Adipocyte (in vitro differentiated cells): Measurements from ENCODE around the gene PHF19.
A peak's percentile ranks its signal among the peaks of the same experiment; 100 is the strongest.

Experiments used
- DNase-seq: peaks from one replicate; pipeline ENCODE4 v3.0.0-alpha.2; 2015; ENCODE audit warnings: low read depth
- H3K27me3 ChIP-seq: replicated peaks from 2 replicates; pipeline ENCODE4 v1.7.0; 2013; ENCODE audit warnings: mild to moderate bottlenecking, low read length, moderate library complexity; ENCODE audit not compliant: control insufficient read depth, insufficient read depth
- H3K36me3 ChIP-seq: 2 replicates; pipeline ENCODE4 v1.7.0; 2013; ENCODE audit warnings: low read length, mild to moderate bottlenecking, moderate library complexity; ENCODE audit not compliant: control insufficient read depth, insufficient read depth, severe bottlenecking
- H3K4me1 ChIP-seq: 2 replicates; pipeline ENCODE4 v1.7.0; 2013; ENCODE audit warnings: mild to moderate bottlenecking, low read length, moderate library complexity; ENCODE audit not compliant: control insufficient read depth, insufficient read depth
- H3K4me3 ChIP-seq: 2 replicates; pipeline ENCODE4 v1.7.0; 2013; ENCODE audit warnings: mild to moderate bottlenecking, low read length, moderate library complexity
- H3K9ac ChIP-seq: 2 replicates; pipeline ENCODE4 v1.7.0; 2013; ENCODE audit warnings: mild to moderate bottlenecking, low read length, moderate library complexity
- H3K9me3 ChIP-seq: 2 replicates; pipeline ENCODE4 v1.7.0; 2013; ENCODE audit warnings: mild to moderate bottlenecking, low read length, moderate library complexity; ENCODE audit not compliant: control insufficient read depth

The PHF19 gene

DNA sequence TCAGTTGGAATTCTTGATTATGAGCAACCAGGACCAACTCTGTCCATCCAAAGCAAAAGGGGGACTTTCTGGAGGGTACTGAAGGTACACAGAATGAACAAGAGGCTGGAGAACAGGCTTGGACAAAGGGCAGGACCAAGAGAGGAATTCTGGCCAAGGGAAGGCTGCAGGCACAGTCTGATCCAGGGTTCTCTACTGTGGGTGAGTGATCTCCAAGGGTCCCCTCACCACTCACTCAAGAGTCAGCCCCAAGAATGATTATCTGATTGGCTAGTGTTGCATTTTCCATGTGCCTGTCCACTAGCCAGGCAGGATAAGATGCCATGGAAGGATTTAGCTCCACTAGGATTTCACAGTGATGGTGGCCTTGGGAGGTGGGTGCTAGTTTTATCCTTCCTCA, 11.6 kb upstream of the PHF19 start:
- no peaks in the 10 kb centered on the region for H3K27me3 ChIP-seq
- no peaks in the 10 kb centered on the region for H3K36me3 ChIP-seq
- H3K9ac ChIP-seq = no peak overlapping the region
- H3K4me1 ChIP-seq = peaks cover 19% of the 10 kb centered on the region
- DNase-seq = no peak
- H3K4me3 ChIP-seq = no peak overlapping the region
- no peaks in the 10 kb centered on the region for H3K9me3 ChIP-seq

DNA sequence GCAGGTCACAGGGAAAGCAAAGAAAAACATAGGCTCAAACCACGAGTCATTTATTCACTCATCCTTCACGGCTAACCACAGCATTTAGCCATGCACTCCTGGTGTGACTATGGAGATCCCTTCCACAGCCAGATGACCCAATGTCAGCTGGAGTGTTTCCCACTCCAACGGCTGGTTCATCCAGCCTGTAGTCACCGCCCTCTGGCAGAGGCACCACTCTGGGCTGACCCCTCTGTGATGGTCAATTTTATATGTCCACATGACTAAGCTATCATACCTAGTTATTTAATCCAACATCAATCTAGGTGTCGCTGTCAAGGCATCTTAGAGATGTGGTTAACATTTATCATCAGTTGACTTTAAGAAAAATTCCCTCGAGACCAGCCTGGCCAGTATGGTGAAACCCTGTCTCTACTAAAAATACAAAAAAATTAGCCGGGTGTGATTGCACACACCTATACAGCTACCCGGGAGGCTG, 9.5 kb upstream of the PHF19 start:
- Histone ChIP-seq H3K36me3 (no peaks in the 10 kb centered on the region), H3K9me3 (no peaks in the 10 kb centered on the region), H3K4me3 (no peak overlapping the region), H3K27me3 (no peaks in the 10 kb centered on the region), H3K9ac (no peak overlapping the region), H3K4me1 (peaks cover 19% of the 10 kb centered on the region)
- peak; percentile 36 for DNase-seq

DNA sequence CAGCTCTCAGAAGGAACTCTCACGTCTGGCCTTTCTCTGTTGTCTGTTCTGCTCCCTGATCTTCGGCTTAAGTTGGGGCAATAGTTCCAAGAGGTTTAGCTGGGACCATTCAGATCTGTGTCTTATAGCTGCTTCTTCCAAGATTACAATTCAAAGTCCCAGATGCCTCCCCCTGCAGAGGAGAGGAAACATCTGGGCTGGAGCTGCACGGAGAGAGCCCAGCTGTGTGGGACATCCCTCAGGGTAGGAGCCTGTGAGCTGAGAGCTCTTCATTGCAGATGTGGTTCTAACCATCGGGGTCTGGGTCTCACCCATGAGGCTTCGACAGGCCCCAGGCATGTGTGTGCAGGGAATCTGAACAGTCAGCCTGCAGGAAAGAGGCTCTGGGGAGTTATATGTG, 9.0 kb upstream of the PHF19 start:
- peak; percentile 12 for DNase-seq
- H3K27me3 ChIP-seq = no peaks in the 10 kb centered on the region
- no peaks in the 10 kb centered on the region for H3K9me3 ChIP-seq
- peaks cover 19% of the 10 kb centered on the region for H3K4me1 ChIP-seq
- no peak overlapping the region for H3K9ac ChIP-seq
- H3K4me3 ChIP-seq = no peak overlapping the region
- no peaks in the 10 kb centered on the region for H3K36me3 ChIP-seq

DNA sequence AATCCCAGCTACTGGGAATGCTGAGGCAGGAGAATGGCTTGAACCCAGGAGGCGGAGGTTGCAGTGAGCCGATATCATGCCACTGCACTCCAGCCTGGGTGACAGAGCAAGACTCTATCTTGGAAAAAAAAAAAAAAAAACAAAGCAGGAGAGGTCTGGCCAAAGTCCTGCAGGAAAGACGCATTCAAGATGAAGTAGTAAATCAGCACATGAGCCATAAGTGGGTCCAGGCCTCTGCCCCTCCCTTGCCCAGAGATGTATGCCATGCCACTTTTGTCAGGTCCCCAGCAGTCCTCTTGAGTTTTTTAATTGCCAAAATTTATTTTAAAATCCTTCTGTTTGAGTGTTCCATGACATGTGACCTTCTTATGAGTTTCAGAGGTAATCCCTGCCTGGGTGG, 8.5 kb upstream of the PHF19 start:
- no peak overlapping the region for H3K4me3 ChIP-seq
- H3K27me3 ChIP-seq = no peaks in the 10 kb centered on the region
- no peak overlapping the region for H3K9ac ChIP-seq
- H3K9me3 ChIP-seq = no peaks in the 10 kb centered on the region
- peaks cover 19% of the 10 kb centered on the region for H3K4me1 ChIP-seq
- H3K36me3 ChIP-seq = no peaks in the 10 kb centered on the region
- DNase-seq = no peak

DNA sequence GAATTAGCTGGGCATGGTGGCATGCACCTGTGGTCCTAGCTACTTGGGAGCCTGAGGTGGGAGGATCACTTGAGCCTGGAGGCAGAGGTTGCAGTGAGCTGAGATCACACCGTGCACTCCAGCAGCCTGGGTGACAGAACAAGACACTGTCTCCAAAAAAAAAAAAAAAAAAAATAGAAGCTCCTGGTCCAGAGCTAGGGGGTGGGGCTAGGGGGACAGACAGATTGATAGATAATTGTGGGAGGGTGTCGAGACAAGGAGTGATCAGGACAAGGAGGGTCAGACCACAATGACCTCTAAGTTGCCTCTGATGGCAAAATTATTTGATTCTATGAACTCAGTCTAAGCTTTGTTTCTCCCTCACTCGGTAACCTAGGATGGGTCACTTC, 6.6 kb upstream of the PHF19 start:
- no peak overlapping the region for H3K4me3 ChIP-seq
- DNase-seq = no peak
- H3K9me3 ChIP-seq = no peaks in the 10 kb centered on the region
- peaks cover 12% of the 10 kb centered on the region for H3K4me1 ChIP-seq
- no peak overlapping the region for H3K9ac ChIP-seq
- H3K27me3 ChIP-seq = no peaks in the 10 kb centered on the region
- no peaks in the 10 kb centered on the region for H3K36me3 ChIP-seq

DNA sequence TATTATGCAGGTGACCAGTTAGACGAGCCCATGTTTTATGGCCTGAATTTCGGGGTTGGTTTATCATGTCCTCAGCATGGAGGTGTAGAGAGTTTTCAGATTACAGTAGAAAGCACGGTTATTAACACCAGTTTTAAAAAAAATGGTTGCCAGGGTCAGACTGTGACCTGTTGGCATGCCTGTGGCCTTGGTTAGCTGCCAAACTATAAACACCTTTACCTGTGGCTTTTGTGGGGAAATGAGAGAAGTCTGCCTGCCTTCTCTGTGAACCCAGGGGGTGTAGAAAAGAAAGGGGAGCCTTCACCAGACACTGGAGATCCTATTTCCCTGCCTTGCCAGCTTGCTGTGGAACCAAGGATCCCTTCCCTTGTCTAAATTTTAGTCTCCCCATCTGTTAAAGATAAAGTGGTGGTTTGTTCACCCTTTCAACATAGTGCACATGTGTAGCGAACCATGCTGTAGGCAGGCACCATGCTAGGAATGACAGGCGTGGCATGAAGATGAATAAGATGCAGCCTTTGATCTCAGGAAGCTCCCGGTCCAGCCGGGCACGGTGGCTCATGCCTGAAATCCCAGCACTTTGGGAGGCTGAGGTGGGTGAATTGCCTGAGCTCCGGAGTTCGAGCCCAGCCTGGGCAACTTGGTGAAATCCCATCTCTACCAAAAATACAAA, 6.1 kb upstream of the PHF19 start:
- Histone ChIP-seq H3K4me3 (no peak overlapping the region), H3K9me3 (no peaks in the 10 kb centered on the region)
- DNase-seq = no peak

DNA sequence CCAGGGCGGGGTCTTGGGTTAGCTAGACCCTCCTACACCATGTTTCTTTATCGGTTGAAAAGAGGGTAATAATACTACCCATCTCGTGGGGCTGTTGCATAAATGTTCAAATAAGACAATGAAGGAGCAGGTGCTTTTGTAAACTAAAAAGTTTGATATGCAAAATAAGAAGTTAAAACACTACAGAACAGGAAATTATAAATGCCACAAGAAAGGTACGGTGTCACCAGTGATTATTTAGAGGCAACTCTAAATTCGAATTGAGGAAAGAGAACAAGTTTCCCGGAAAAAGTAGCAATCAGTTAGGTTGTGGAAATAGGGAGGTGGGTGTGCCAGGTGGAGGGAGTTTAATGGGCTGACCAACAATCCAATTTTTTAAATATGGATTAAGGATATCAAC, 2.5 kb upstream of the PHF19 start:
- Histone ChIP-seq H3K4me1 (peaks cover 4% of the 10 kb centered on the region), H3K36me3 (no peaks in the 10 kb centered on the region), H3K27me3 (no peaks in the 10 kb centered on the region), H3K9me3 (no peaks in the 10 kb centered on the region), H3K9ac (no peak overlapping the region), H3K4me3 (no peak overlapping the region)
- no peak for DNase-seq

More for the DNA sequence above, 6.1 kb upstream of the PHF19 start:
- H3K4me1 ChIP-seq = peaks cover 12% of the 10 kb centered on the region
- H3K27me3 ChIP-seq = no peaks in the 10 kb centered on the region
- H3K9ac ChIP-seq = no peak overlapping the region
- no peaks in the 10 kb centered on the region for H3K36me3 ChIP-seq

DNA sequence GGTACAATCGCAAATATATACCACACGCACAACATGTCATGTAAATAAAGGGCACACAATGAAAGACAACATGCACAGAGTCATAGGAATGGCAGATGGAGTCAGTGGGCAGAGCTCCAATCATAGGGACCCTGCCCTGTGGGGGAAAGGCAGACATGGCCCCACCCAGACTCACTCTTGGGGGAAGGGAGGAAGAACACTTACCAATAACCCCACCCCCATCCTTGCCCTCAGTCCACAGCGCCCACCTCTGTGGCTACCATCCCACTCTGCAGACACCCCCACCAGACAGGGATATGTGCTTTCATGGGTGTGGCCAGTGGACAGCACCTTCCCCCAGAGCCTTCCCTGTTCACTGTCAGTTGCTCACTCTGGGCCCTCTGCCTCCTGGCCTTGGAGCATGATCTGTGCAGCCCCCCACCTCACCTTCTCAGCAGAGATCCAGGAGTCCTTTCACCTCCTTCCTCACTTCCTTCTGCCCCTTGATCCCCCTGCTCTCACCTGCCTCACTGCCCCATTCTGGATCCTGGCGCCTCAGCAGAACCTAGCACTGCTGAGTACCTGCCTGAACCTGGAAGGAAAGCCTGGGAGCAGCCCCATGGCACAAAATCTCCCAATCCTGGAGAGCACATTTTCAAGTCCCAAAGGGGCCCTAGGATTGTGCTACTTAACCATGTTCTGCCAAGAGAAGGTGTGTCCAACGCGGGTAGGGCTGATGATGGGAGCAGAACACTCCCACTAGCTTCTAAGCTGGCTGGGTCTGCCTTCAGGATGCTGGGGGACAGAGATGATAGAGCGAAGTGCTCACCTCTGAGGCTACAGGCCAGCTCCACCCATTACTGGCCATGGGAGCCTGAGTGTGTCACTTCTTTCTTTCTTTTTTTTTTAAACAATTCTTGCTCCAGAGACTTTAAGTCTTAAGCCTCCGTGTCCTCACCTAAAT, 1.5 kb upstream of the PHF19 start:
- Histone ChIP-seq H3K4me1 (peaks cover 4% of the 10 kb centered on the region), H3K4me3 (no peak overlapping the region), H3K9me3 (no peaks in the 10 kb centered on the region), H3K36me3 (no peaks in the 10 kb centered on the region), H3K27me3 (no peaks in the 10 kb centered on the region), H3K9ac (no peak overlapping the region)
- DNase-seq = no peak

DNA sequence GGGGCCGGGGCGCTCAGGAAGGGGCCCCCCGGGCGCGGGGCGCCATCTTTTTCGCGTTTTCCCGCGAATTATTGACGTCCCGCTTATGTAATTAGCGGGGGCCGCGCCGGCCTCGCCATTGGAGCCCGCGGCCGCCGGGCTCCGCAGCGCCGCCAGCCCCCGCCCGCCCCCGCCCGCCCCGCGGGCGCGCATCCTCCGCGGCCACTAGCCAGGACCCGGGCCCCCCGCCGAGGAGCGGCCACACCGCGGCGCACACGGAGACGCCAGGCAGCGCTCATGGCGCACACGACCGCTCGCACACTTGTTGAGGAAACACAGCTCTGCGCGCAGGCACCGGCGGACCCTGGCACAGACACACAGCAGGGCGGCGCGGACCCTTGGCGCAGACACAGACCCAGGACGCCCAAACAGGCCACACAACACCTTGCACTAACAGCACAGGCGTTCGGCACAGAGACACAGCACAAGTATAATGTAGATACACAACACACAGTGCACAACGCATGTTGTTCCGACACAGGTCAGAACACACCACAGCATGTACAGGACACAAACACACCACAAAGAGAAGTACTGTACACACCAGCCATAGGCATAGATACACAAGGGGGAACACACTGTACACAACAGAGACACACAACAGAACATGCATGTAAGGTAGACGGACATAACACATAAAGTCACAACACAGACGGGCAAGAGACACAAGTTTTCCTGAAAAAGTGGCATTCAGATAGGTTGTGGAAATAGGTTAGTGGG, 467 bp upstream of the PHF19 start:
- Histone ChIP-seq H3K36me3 (no peaks in the 10 kb centered on the region), H3K27me3 (no peaks in the 10 kb centered on the region), H3K4me1 (peaks cover 4% of the 10 kb centered on the region), H3K9me3 (no peaks in the 10 kb centered on the region), H3K9ac (peak overlapping the region; percentile 68), H3K4me3 (peak overlapping the region; percentile 75)
- peak; percentile 80 for DNase-seq

DNA sequence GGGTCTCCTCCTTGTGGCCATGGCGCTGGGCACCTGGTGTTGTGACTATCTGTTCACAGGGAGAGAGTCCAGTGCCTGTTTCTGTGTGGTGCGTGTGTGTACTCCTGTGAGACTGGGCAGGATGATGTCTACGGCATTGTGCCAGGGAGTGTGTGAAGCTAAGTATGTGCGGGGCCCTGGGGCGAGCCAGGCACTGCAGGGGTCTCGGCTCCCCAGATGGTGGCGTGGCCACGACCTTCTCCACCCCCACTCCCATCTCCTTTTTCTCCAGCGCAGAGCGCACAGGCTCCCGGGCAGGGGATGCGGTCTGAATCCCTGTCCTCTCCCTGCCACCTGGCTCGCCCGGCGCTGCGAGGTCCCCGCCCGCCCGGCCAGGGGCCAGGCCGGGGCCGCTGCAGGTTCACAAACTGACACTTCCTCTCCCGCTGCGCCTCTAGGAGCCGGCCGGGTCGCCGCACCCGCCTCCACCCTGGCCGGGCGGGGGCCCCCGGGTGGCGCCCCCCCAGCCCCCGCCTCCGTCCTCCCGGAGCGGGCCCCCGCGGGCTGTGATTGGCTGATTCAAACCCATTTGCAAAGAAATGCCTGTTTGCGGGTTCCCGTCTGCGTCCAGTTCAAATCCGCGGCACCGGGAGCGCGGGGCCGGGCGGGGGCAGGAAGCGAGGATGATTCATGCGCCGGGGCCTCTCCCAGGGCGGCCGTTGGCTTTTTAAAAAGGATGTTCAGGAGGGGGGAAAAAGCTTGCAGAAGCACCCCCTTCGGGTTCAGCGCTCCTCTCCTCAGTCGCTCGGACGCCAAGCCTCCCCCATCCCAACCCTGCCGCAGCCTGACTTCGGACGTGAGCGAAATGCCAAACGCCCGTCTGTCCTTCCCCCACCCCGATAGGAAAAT, 790 bp downstream of the PHF19 start:
- DNase-seq = peak; percentile 95

More for the DNA sequence above, 790 bp downstream of the PHF19 start:
- Histone ChIP-seq H3K4me3 (peak overlapping the region; percentile 81), H3K9ac (peak overlapping the region; percentile 74), H3K27me3 (no peaks in the 10 kb centered on the region), H3K9me3 (no peaks in the 10 kb centered on the region), H3K4me1 (peaks cover 4% of the 10 kb centered on the region), H3K36me3 (no peaks in the 10 kb centered on the region)
